ENCODE measurements around the gene ULBP3. TPM values are rescaled to one million over a fixed set of nuclear protein-coding genes. Genes with fewer than 3 reads are reported as not detected.

The ULBP3 gene
- total and polyA plus RNA-seq, 2 of the 13 experiments (the other 11 are each of a cell fraction or from before 2014, with no cell fraction given), result 0.42 to 0.48 TPM

GRCh38 chr6:150112233-150112632 lies 43.3 kb upstream of the ULBP3 start (continued):
- TF ChIP-seq ZNF609 (CRISPR knock-in tag; IDR thresholded peaks at IDR 0.05; ENCODE audit: borderline replicate concordance) (no peak), ZC3H13 (CRISPR knock-in tag; IDR thresholded peaks at IDR 0.05) (no peak)

- no peak overlapping the region for H2AFZ ChIP-seq (ENCODE audit: low read length)
- H3K4me3 ChIP-seq (replicated peaks in 1 of 3; ENCODE audit: insufficient read depth in 1 of 3, low read depth in 2 of 3, low read length in 3 of 3), result no peak overlapping the region
- no peaks in the 10 kb centered on the region for H3K4me1 ChIP-seq (ENCODE audit: insufficient read depth, low read length)
- no peak overlapping the region for H3K27ac ChIP-seq (ENCODE audit: extremely low read length, insufficient read depth, low read length)
- no peak overlapping the region for H3K9ac ChIP-seq (ENCODE audit: insufficient read depth, low read depth, low read length)
- ChIA-PET CTCF (ENCODE audit: low intra/inter-chr PET ratio, low total read pairs) (no interaction called here), POLR2A (no interaction called here)
- no TSS peak for BruUV-seq (replicated peaks)
- TF ChIP-seq ZUFSP (CRISPR knock-in tag; IDR thresholded peaks at IDR 0.05; ENCODE audit: borderline replicate concordance) (no peak), CENPBD1 (CRISPR knock-in tag; IDR thresholded peaks at IDR 0.05; ENCODE audit: borderline replicate concordance, low read depth) (no peak), PHF5A (CRISPR knock-in tag; IDR thresholded peaks at IDR 0.05; ENCODE audit: low read depth, unreplicated experiment) (no peak), CBX1 (IDR thresholded peaks at IDR 0.05; ENCODE audit: low read depth) (no peak), ZNF253 (CRISPR knock-in tag; IDR thresholded peaks at IDR 0.05; ENCODE audit: borderline replicate concordance) (no peak)
- no peak for ATAC-seq
- H3K79me2 ChIP-seq (ENCODE audit: insufficient read depth, low read length), result no peaks in the 10 kb centered on the region
- H3K4me2 ChIP-seq (ENCODE audit: low read depth, low read length), result no peak overlapping the region
- no peaks in the 10 kb centered on the region for H3K36me3 ChIP-seq (replicated peaks in 1 of 2; ENCODE audit: control insufficient read depth in 1 of 2, insufficient read depth in 2 of 2, low read length in 2 of 2)
- no peaks in the 10 kb centered on the region for H3K9me3 ChIP-seq (ENCODE audit: low read length)
- DNase-seq (ENCODE audit: low spot score), result no peak
- 10% methylated on average over 4 of the region's 4 CpGs for WGBS (ENCODE audit: low lambda C conversion rate)
- no peaks in the 10 kb centered on the region for H4K20me1 ChIP-seq (ENCODE audit: insufficient read depth, low read length)
- intact Hi-C loops (cut with micrococcal nuclease; ENCODE audit: unreplicated experiment), result no loop called here
- in situ Hi-C loops (cut with HindIII; ENCODE audit: extremely low pct_ligation_motif_present, low pct_unique_long_range_greater_than_20kb), result no loop called here
- FAIRE-seq, result peak; percentile 4
- H3K27me3 ChIP-seq (ENCODE audit: control insufficient read depth in 1 of 2, insufficient read depth in 2 of 2, low read length in 2 of 2), result peaks cover 2 to 38% of the 10 kb centered on the region in 2 experiments; a peak in 4 of 5 replicates
Observed at GRCh38 chr6:150102750-150103270, 33.9 kb upstream of the ULBP3 start.
